Vagina (tissue), 2 donors: ENCODE measurements around the gene LIFR. TPM values are rescaled to one million over a fixed set of nuclear protein-coding genes. Genes with fewer than 3 reads are reported as not detected.

ENCODE experiments used
- DNase-seq, 2 donors: peaks; one replicate each; pipeline ENCODE4 v3.0.0-alpha.2; 2017; ENCODE audit errors: extremely low spot score in 2 of 2
- H3K27ac ChIP-seq: fragments of 200-600 bp; sonication (generic); one replicate; pipeline ENCODE4 v1.5.1; 2019
- H3K27me3 ChIP-seq: fragments of 200-600 bp; sonication (generic); one replicate; pipeline ENCODE4 v1.5.1; 2019
- H3K36me3 ChIP-seq, 2 donors: fragments of 200-600 bp; sonication (generic); one replicate each; pipeline ENCODE4 v1.5.1; 2017 to 2019
- H3K4me1 ChIP-seq: fragments of 200-600 bp; sonication (generic); one replicate; pipeline ENCODE4 v1.5.1; 2019
- H3K4me3 ChIP-seq, 2 donors: fragments of 200-600 bp; sonication (generic); 1 replicate in 1 of 2; 2 replicates in 1 of 2; pipeline ENCODE4 v1.5.1; 2016 to 2019
- H3K9me3 ChIP-seq: fragments of 200-600 bp; sonication (generic); one replicate; pipeline ENCODE4 v1.5.1; 2019
- CTCF ChIP-seq, 3 experiments: fragments of 450-650 bp in 2 of 3; fragments of 200-600 bp in 1 of 3; sonication (generic) in 1 of 3; IDR thresholded peaks; one replicate each; pipeline ENCODE4 v1.5.1; 2017 to 2019; ENCODE audit warnings: antibody characterized with exemption in 3 of 3, mild to moderate bottlenecking in 2 of 3, moderate library complexity in 2 of 3
- POLR2A ChIP-seq, 2 donors: fragments of 450-650 bp; IDR thresholded peaks; one replicate each; pipeline ENCODE4 v1.6.1; 2017; ENCODE audit warnings: antibody characterized with exemption in 2 of 2, mild to moderate bottlenecking in 2 of 2, moderate library complexity in 2 of 2
- POLR2AphosphoS5 ChIP-seq, 2 donors: sonication (generic); formaldehyde crosslinking; IDR thresholded peaks; one replicate each; pipeline ENCODE4 v1.9.0; 2017; ENCODE audit warnings: antibody characterized with exemption in 2 of 2, mild to moderate bottlenecking in 2 of 2, low read depth in 1 of 2; ENCODE audit not compliant: insufficient read depth in 1 of 2
- intact Hi-C: fragments of 100-400 bp; cut with DNase I; formaldehyde crosslinking; loops from one replicate; pipeline ENCODE4 v1.15.1; 2023
- microRNA-seq: library from miRNA; unstranded; fragments of <30 nt; microRNA quantifications from one replicate; pipeline ENCODE4, GENCODE V29; 2017; ENCODE audit warnings: borderline number of aligned reads, borderline replicate concordance
- small RNA-seq: library from RNA; depleted of rRNA; stranded (forward); fragments of <200 nt; gene quantifications from one replicate; pipeline ENCODE3, GENCODE V24; 2016
- total RNA-seq: library from RNA; depleted of rRNA; stranded (reverse); fragments of >200 nt; gene quantifications from one replicate; pipeline ENCODE4 v1.2.3, GENCODE V29; 2016

LIFR gene
- total RNA-seq, 1 donor from 2014 or later = 63.3 TPM

- intact Hi-C loops = loop anchor here (10.0 kb wide), 1 partner anchor 233 kb away; no protein-coding TSS in a partner anchor
- Histone ChIP-seq H3K36me3 (no peaks in the 10 kb centered on the region), H3K9me3 (no peaks in the 10 kb centered on the region), H3K27ac (no peak overlapping the region), H3K4me1 (peaks cover 14% of the 10 kb centered on the region), H3K4me3 (no peak overlapping the region), H3K27me3 (no peaks in the 10 kb centered on the region)
- no peak for DNase-seq
- TF ChIP-seq CTCF (IDR thresholded peaks at IDR 0.05) = no peak
- no peak for TF ChIP-seq POLR2A (IDR thresholded peaks at IDR 0.05)
- TF ChIP-seq POLR2AphosphoS5 (IDR thresholded peaks at IDR 0.05; ENCODE audit: insufficient read depth in 1 of 2, low read depth in 1 of 2) = no peak
Observed at GRCh38 chr5:38431242-38431853, 125.1 kb downstream of the LIFR start.

GRCh38 chr5:38426986-38427950, 129.2 kb downstream of the LIFR start:
- Histone ChIP-seq H3K4me3 (no peak overlapping the region), H3K4me1 (no peaks in the 10 kb centered on the region), H3K9me3 (no peaks in the 10 kb centered on the region), H3K27ac (no peak overlapping the region), H3K36me3 (no peaks in the 10 kb centered on the region), H3K27me3 (no peaks in the 10 kb centered on the region)
- TF ChIP-seq POLR2A (IDR thresholded peaks at IDR 0.05) = no peak
- TF ChIP-seq CTCF (IDR thresholded peaks at IDR 0.05) = no peak
- no peak for TF ChIP-seq POLR2AphosphoS5 (IDR thresholded peaks at IDR 0.05; ENCODE audit: insufficient read depth in 1 of 2, low read depth in 1 of 2)
- no peak for DNase-seq
- intact Hi-C loops = no loop called here

GRCh38 chr5:38426490-38426889, 130.0 kb downstream of the LIFR start:
- no peaks in the 10 kb centered on the region for H3K36me3 ChIP-seq
- H3K9me3 ChIP-seq = no peaks in the 10 kb centered on the region
- no peaks in the 10 kb centered on the region for H3K4me1 ChIP-seq
- intact Hi-C loops = no loop called here
- no peak overlapping the region for H3K4me3 ChIP-seq
- no peak for DNase-seq
- no peak overlapping the region for H3K27ac ChIP-seq
- no peaks in the 10 kb centered on the region for H3K27me3 ChIP-seq
- no peak for TF ChIP-seq POLR2A (IDR thresholded peaks at IDR 0.05)
- no peak for TF ChIP-seq CTCF (IDR thresholded peaks at IDR 0.05)
- TF ChIP-seq POLR2AphosphoS5 (IDR thresholded peaks at IDR 0.05; ENCODE audit: insufficient read depth in 1 of 2, low read depth in 1 of 2) = no peak

Small RNA genes within 50 kb of the gene (microRNA-seq; reads per million reads assigned to microRNA genes)
- gene MIR3650 = not detected

Small RNA genes within 50 kb of the gene (small RNA-seq; reads per million reads assigned to genes)
- gene AC091839.1 (not detected), gene MIR3650 (not detected)
